HG02588 (cell line): ENCODE measurements around the gene NOS1AP.
"Not testable (repeated sequence)": the region's sequence is repeated elsewhere in the genome, so short reads cannot be mapped to it uniquely, and the experiment has no call there.

Experiments
- ATAC-seq: cut with Tn5 transposase; IDR thresholded peaks from one replicate; pipeline ENCODE4 v1.9.1; 2021; ENCODE audit warnings: mild to moderate bottlenecking, moderate library complexity; ENCODE audit not compliant: unreplicated experiment

Gene NOS1AP

GRCh38 chr1:162161916-162162550 is 92.5 kb downstream of the NOS1AP start:
- ATAC-seq: no peak

GRCh38 chr1:162165528-162165927 is 96.0 kb downstream of the NOS1AP start:
- ATAC-seq: no peak

- ATAC-seq: no peak
Observed at GRCh38 chr1:162166917-162167615, 97.6 kb downstream of the NOS1AP start.

GRCh38 chr1:162168261-162168660 is 98.8 kb downstream of the NOS1AP start:
- ATAC-seq: no peak

- ATAC-seq: no peak
Observed at GRCh38 chr1:162169031-162169790, 99.7 kb downstream of the NOS1AP start.

GRCh38 chr1:162171111-162171510 is 101.6 kb downstream of the NOS1AP start:
- no peak for ATAC-seq

- no peak for ATAC-seq
Observed at GRCh38 chr1:162172311-162173102, 103.0 kb downstream of the NOS1AP start.

GRCh38 chr1:162173607-162174006 is 104.1 kb downstream of the NOS1AP start:
- ATAC-seq: not testable (repeated sequence)

GRCh38 chr1:162174027-162174426 is 104.5 kb downstream of the NOS1AP start:
- not testable (repeated sequence) for ATAC-seq

GRCh38 chr1:162175379-162176081 is 106.0 kb downstream of the NOS1AP start:
- no peak for ATAC-seq

- ATAC-seq: no peak
Observed at GRCh38 chr1:162177126-162177525, 107.6 kb downstream of the NOS1AP start.

GRCh38 chr1:162178432-162178831 is 108.9 kb downstream of the NOS1AP start:
- no peak for ATAC-seq

- ATAC-seq: no peak
Observed at GRCh38 chr1:162179121-162179520, 109.6 kb downstream of the NOS1AP start.

GRCh38 chr1:162180813-162181212 is 111.3 kb downstream of the NOS1AP start:
- no peak for ATAC-seq

GRCh38 chr1:162182090-162182489 is 112.6 kb downstream of the NOS1AP start:
- ATAC-seq: no peak

- no peak for ATAC-seq
Observed at GRCh38 chr1:162185314-162186025, 116.0 kb downstream of the NOS1AP start.

GRCh38 chr1:162186026-162186374 is 116.5 kb downstream of the NOS1AP start:
- ATAC-seq: no peak

- no peak for ATAC-seq
Observed at GRCh38 chr1:162186406-162186805, 116.9 kb downstream of the NOS1AP start.

- no peak for ATAC-seq
Observed at GRCh38 chr1:162187687-162188276, 118.3 kb downstream of the NOS1AP start.

- ATAC-seq: no peak
Observed at GRCh38 chr1:162189345-162189744, 119.9 kb downstream of the NOS1AP start.
